ENCODE data around the gene ARHGEF2.

The ARHGEF2 gene

DNA sequence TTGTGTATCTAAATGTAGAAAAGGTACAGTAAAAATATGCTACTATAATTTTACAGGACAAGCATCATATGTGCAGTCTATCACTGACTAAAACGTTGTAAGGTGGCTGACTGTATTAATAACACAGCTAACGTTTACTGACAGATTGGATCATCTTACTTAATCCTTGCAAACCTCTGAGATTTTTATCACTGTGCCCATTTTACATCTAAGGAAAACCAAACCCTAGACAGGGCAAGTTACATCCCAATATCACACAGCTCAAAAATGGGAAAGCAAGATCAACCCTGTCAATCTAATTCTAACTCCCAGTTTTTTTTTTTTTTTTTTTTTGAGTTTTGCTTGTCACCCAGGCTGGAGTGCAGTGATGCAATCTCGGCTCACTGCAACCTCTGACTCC lies 59.7 kb downstream of the ARHGEF2 start:
- no peak for FAIRE-seq
- no peak for DNase-seq (ENCODE audit: insufficient read length, low spot score)

DNA sequence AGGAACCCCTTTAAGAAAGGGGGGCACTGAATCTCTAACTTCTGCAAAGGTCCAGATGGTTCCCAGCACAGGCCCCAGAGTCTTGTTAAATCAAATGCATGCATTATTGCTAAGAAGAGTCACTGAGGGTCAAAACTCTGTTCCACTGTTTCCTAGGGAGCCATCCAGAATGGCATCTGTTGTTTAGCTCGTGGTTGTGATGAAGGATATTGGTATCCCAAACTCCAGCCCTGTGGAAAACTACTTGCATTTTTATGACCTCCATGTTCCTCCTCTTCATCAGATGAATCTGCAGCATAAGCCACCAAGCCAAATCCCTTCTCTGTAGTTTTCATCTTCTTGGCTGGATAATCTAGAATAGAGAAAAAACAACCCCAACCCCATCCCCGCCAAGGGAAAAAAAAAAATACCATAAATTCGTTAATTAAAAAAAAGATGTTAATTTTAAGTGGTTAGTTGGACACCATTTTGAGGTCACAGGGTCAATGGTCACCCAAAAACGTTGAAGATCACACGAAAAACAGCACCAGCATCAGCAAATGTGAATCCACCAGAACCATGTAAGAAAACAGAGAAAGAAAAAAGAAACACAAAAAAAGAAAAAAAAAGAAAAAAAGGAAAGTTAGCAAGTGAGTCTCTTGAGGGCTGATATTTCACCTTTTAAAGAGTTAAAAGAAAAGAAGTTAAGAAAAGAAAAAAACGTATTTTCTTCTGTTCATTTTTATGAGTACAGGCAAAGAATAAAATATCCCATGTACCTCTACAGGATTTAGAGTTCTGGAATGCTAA lies 64.2 kb downstream of the ARHGEF2 start:
- DNase-seq (ENCODE audit: insufficient read length, low spot score) (no peak), FAIRE-seq (no peak)

DNA sequence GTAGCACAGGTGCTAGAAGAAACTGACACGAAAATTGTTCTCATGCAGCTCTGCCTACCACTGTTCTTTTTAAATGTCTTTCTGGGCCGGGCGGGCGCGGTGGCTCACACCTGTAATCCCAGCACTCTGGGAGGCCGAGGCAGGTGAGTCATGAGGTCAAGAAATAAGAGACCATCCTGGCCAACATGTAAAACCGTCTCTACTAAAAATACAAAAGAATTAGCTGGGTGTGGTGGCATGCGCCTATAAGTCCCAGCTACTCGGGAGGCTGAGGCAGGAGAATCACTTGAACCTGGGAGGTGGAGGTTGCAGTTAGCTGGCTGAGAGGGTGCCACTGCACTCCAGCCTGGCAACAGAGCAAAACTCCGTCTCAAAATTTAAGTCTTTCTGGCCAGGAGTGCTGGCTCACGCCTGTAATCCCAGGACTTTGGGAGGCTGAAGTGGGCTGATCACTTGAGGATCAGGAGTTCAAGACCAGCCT lies 66.3 kb downstream of the ARHGEF2 start:
- FAIRE-seq (no peak), DNase-seq (ENCODE audit: insufficient read length, low spot score) (no peak)

DNA sequence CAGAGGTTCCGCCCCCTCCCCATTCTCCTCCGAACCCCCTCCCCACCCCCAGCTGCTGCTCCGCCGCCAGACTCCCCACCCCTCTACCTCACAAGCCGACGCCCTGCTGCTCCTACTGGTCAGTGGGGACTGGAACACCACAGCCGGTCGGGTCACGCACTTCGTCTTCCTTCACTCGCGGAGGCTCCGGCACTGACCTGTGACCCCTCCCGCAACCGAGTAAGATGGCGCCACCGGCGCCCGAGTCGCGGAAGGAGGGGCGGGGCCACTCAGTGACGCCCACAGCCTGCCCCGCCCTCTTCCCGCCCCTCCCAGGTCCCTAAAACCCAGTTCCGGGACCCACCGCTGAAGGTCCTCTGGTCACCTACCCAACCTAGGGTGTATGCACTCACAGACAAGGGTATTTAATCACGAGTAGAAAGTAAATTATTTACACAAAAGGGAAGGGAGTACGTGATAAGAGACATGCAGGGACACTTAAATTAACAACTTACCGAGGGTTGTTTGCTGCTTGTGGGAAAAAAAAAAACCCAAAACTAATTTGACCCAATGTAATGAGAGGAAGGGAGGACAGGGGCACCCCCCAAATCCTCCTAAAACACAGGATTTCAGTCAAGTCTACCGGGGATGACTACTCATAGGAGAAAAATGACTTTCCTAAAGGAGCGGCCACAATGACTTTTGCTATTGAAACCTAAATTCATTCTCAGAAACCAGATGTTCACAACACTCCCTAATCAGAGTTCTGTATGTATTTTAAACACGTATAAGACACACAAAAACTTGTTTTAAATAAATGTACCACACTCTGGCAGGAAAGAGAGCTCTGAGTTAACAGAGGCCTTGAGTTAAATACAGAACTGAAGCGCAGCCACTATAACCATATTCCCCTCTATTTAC lies 66.9 kb downstream of the ARHGEF2 start, which contains the start of gene RIT1:
RIT1 (minus strand) TSS at position 194 of the 900 bp plus-strand sequence. CDS start 588 bp downstream, outside the sequence.
- DNase-seq (ENCODE audit: insufficient read length, low spot score) = peak; percentile 82
- FAIRE-seq = no peak

DNA sequence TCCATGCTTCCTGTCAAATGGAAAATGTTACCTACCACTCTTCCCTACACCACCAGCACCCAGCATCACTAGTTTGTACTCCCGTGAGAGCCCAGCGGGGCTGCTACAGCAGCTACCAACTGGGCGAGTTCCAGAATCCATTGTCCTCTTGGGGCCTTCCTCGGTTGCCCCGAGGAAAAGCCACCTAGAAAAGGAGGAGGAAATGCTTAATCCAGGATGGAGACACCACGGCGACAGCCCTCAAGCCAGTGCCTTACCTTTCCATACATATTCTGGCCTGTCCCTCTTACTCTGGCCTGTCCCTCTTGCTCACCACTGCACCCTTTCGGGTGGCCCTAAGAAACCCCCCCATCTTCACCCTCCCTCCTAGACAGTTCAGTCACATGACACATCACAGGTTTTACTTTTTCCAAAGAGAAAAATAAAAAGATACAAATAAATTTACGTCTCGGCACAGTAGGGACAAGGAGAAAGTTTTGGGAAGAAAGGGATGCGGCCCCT lies 67.7 kb downstream of the ARHGEF2 start:
- no peak for FAIRE-seq
- DNase-seq (ENCODE audit: insufficient read length, low spot score) = no peak

DNA sequence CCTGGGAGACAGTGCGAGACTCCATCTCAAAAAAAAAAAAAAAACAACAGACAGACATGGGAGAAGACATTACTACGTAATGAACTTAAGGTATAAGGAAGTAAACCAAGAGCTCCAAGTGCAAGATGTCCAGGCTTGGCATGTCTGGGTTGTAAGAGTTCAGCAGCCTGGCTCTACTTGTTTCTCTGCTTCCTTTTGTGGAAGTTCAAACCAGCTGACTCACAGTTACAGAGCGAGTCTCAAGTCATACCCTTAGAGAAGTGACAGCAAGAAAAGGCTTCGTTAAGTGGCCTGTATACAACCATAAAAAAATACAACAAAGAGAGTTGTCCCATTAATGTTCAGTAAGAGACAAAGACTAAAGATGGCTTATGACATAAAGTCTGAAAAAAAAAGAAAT lies 68.5 kb downstream of the ARHGEF2 start:
- no peak for DNase-seq (ENCODE audit: insufficient read length, low spot score)
- FAIRE-seq = no peak

DNA sequence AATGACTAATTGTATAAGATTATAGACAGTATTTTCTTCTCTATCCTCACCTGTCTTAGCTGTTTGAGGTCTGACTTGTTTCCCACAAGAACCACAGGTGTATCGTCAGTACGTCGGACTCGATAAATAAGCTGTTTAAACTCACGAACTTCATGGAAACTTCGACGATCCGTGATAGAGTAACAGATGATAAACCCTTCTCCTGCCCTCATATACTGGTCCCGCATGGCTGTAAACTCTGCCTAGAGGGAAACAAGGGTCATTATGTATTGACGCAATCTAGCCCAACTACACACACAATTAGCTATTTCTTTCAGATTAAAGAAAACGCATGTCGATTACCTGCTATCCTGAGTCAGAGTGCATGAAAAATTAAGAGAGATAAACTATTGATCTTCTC lies 74.1 kb downstream of the ARHGEF2 start:
- FAIRE-seq (no peak), DNase-seq (ENCODE audit: insufficient read length, low spot score) (no peak)

DNA sequence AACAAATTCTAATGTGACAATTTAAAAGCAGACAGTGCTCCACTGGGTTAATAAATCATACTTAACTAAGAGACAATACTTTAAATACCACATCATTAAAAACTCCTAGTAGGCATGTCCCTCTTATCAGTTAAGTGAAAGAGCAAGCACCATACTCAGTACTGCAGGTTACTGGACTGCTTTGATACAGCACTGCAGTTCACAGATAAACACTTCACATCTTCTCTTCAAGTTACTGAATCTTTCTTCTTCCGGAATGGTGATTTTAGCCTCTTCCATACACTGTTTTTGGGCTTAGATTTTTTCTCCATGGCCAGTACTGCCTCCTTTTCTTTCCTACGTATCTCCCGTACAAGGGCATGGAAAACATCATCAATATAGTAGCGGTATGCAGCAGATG lies 78.2 kb downstream of the ARHGEF2 start:
- DNase-seq (ENCODE audit: insufficient read length, low spot score) (no peak), FAIRE-seq (no peak)

DNA sequence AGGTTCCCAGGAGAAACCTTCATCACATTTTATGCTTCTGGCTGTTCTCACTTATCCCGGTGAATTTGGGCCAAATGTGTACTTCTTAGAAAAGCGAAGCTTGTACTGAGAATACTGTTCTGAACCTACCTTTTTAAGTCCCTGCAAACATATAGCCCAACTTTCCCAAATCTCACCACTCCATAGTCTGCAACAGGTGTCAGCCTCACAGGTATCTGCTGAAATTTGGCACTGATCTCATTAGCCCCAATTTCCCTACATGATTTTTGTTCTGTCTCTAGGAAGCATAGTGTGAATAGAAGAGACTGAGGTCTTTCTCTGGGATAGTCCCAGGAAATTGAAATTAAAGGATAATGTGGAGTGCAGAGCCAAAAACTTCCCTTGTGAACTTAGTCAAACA lies 78.7 kb downstream of the ARHGEF2 start:
- FAIRE-seq (no peak), DNase-seq (ENCODE audit: insufficient read length, low spot score) (no peak)

DNA sequence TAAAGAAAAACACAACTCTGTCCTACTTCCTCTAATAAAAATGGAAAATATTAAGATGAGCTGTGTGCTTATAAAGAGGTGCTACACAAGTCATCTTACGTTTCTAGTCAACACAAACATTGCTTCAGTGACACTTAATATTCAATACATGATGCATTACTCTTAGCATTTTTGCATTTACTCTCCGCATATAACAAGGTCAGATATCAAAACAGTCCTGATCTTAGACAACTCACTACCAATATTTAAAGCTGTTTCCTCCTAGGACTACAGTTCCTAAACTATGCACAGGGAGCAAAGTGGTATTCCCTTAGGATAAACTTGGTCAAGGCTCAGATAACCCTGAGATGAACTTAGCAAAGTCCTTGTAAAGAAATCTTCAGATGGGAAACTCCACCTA lies 79.5 kb downstream of the ARHGEF2 start:
- no peak for FAIRE-seq

DNA sequence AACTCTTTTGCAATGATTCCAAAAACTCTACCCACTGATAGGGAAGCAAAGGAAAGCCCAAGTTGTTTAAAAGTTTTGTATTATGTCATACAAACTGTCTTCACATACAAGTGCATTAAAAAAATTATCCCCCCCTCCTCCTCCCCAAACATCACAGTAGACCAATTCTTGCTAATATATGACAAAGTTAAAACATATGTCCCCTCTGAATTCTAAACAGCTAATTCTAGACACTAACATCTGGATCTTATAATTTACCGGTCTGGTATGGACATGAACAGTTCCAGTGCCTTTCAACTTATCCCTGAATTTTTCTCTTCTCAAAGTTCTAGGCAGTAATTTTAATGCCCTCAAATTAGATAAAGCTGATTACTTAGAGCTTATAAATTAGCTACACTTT lies 80.6 kb downstream of the ARHGEF2 start:
- no peak for DNase-seq (ENCODE audit: insufficient read length, low spot score)
- FAIRE-seq = no peak

More for the DNA sequence above, 79.5 kb downstream of the ARHGEF2 start:
- no peak for DNase-seq (ENCODE audit: insufficient read length, low spot score)
